Panc1 (cell line): ENCODE measurements around the gene NACC1. TPM values are rescaled to one million over a fixed set of nuclear protein-coding genes. Genes with fewer than 3 reads are reported as not detected.

ENCODE experiments used
- ATAC-seq: fragments of 200-7000 bp; cut with Tn5 transposase; 2 replicates; pipeline ENCODE4 v1.9.1; 2020; ENCODE audit warnings: mild to moderate bottlenecking, moderate library complexity
- BruUV-seq: library from RNA; stranded (reverse); fragments of 400-500 nt; replicated peaks from 2 replicates; lab custom pipeline; 2021; lab: Mats Ljungman, UMichigan
- CTCF ChIA-PET: fragments of 300-600 bp; sonication (Branson Sonifier 250); formaldehyde crosslinking; loops from one replicate; lab custom pipeline; 2022; ENCODE audit warnings: antibody characterized with exemption; lab: Charles Lee
- POLR2A ChIA-PET: fragments of 300-600 bp; sonication (Branson Sonifier 250); formaldehyde crosslinking; loops from one replicate; lab custom pipeline; 2022; ENCODE audit warnings: antibody characterized with exemption; lab: Charles Lee
- DNase-seq: peaks from one replicate; pipeline ENCODE4 v3.0.0-alpha.2; 2010; ENCODE audit warnings: low read depth, low spot score
- H3K27ac ChIP-seq: 2 replicates; pipeline ENCODE4 v1.5.1; 2011; ENCODE audit warnings: mild to moderate bottlenecking, low read length, inconsistent platforms
- H3K27me3 ChIP-seq: fragments of 200-500 bp; sonication (Bioruptor generic); 2 replicates; pipeline ENCODE4 v1.6.0; 2014; ENCODE audit warnings: low read length, inconsistent platforms; ENCODE audit not compliant: control insufficient read depth, insufficient read depth
- H3K36me3 ChIP-seq: fragments of 200-500 bp; sonication (Bioruptor generic); 2 replicates; pipeline ENCODE4 v1.5.1; 2014; ENCODE audit warnings: inconsistent platforms, mild to moderate bottlenecking, low read length, moderate library complexity; ENCODE audit not compliant: control insufficient read depth, insufficient read depth
- H3K4me1 ChIP-seq: 2 replicates; pipeline ENCODE4 v1.5.1; 2011; ENCODE audit warnings: inconsistent platforms, mild to moderate bottlenecking, low read length, moderate library complexity; ENCODE audit not compliant: control insufficient read depth, insufficient read depth
- H3K4me3 ChIP-seq, 2 experiments: 2 replicates each; pipeline ENCODE4 v1.5.1; 2011 to 2012; ENCODE audit warnings: low read depth in 2 of 2, low read length in 2 of 2, mild to moderate bottlenecking in 2 of 2, inconsistent platforms in 1 of 2, moderate library complexity in 1 of 2
- H3K9me3 ChIP-seq: fragments of 200-500 bp; sonication (Bioruptor generic); 2 replicates; pipeline ENCODE4 v1.5.1; 2014; ENCODE audit warnings: low read depth, mild to moderate bottlenecking, inconsistent platforms, low read length, moderate library complexity; ENCODE audit not compliant: control insufficient read depth, insufficient read depth
- CTCF ChIP-seq: fragments of 450-650 bp; IDR thresholded peaks from 2 replicates; pipeline ENCODE4 v1.5.1; 2017; ENCODE audit warnings: mild to moderate bottlenecking
- POLR2AphosphoS5 ChIP-seq: IDR thresholded peaks from 2 replicates; pipeline ENCODE4 v1.6.1; 2012; ENCODE audit warnings: mild to moderate bottlenecking, low read depth, low read length, moderate library complexity
- SIN3A ChIP-seq: IDR thresholded peaks from 2 replicates; pipeline ENCODE4 v1.6.1; 2012; ENCODE audit warnings: low read depth, mild to moderate bottlenecking, low read length, moderate library complexity, borderline replicate concordance; ENCODE audit not compliant: insufficient read depth
- TCF7L2 ChIP-seq: IDR thresholded peaks from 2 replicates; pipeline ENCODE4 v1.6.1; 2011; ENCODE audit warnings: mild to moderate bottlenecking, low read depth, low read length, inconsistent platforms
- in situ Hi-C: cut with HindIII; loops from 2 replicates; pipeline ENCODE4 v1.10.0; 2016; ENCODE audit warnings: low sequenced_read_pairs, low pct_unique_long_range_greater_than_20kb
- intact Hi-C: fragments of 100-400 bp; cut with micrococcal nuclease; formaldehyde crosslinking; loops from one replicate; pipeline ENCODE4 v1.10.0; 2022; ENCODE audit not compliant: unreplicated experiment
- total RNA-seq: library from RNA; stranded (reverse); gene quantifications from one replicate; pipeline ENCODE4 v1.2.1, GENCODE V29; 2021; ENCODE audit not compliant: unreplicated experiment
- TF ChIP-seq, protein P1 (sequence below), 2 experiments: IDR thresholded peaks; 2 replicates each; pipeline ENCODE4 v1.6.1; 2011 to 2012; ENCODE audit warnings: low read depth in 2 of 2, control low read depth in 1 of 2, low read length in 1 of 2, mild to moderate bottlenecking in 1 of 2, moderate library complexity in 1 of 2; ENCODE audit not compliant: insufficient read depth in 1 of 2

The NACC1 gene
- total RNA-seq, 1 experiment from 2014 or later: 129 TPM

- H3K9me3 ChIP-seq: no peaks in the 10 kb centered on the region
- ChIA-PET CTCF (no interaction called here), POLR2A (no interaction called here)
- no peak overlapping the region for H3K4me3 ChIP-seq
- H3K27me3 ChIP-seq: no peaks in the 10 kb centered on the region
- in situ Hi-C loops (no loop called here), intact Hi-C loops (no loop called here)
- H3K36me3 ChIP-seq: no peaks in the 10 kb centered on the region
- DNase-seq: no peak
- TF ChIP-seq SIN3A (no peak), POLR2AphosphoS5 (no peak), CTCF (no peak), TCF7L2 (no peak)
- TF ChIP-seq, protein P1, sequence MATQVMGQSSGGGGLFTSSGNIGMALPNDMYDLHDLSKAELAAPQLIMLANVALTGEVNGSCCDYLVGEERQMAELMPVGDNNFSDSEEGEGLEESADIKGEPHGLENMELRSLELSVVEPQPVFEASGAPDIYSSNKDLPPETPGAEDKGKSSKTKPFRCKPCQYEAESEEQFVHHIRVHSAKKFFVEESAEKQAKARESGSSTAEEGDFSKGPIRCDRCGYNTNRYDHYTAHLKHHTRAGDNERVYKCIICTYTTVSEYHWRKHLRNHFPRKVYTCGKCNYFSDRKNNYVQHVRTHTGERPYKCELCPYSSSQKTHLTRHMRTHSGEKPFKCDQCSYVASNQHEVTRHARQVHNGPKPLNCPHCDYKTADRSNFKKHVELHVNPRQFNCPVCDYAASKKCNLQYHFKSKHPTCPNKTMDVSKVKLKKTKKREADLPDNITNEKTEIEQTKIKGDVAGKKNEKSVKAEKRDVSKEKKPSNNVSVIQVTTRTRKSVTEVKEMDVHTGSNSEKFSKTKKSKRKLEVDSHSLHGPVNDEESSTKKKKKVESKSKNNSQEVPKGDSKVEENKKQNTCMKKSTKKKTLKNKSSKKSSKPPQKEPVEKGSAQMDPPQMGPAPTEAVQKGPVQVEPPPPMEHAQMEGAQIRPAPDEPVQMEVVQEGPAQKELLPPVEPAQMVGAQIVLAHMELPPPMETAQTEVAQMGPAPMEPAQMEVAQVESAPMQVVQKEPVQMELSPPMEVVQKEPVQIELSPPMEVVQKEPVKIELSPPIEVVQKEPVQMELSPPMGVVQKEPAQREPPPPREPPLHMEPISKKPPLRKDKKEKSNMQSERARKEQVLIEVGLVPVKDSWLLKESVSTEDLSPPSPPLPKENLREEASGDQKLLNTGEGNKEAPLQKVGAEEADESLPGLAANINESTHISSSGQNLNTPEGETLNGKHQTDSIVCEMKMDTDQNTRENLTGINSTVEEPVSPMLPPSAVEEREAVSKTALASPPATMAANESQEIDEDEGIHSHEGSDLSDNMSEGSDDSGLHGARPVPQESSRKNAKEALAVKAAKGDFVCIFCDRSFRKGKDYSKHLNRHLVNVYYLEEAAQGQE (IDR thresholded peaks at IDR 0.05; ENCODE audit: insufficient read depth in 1 of 2, low read depth in 2 of 2, low read length in 1 of 2): no peak
- ATAC-seq: no peak
- H3K27ac ChIP-seq: no peak overlapping the region
- BruUV-seq: no TSS peak
- peaks cover 7% of the 10 kb centered on the region for H3K4me1 ChIP-seq
These were observed 41.3 kb upstream of the NACC1 start for GRCh38 chr19:13076787-13077186.

DNA sequence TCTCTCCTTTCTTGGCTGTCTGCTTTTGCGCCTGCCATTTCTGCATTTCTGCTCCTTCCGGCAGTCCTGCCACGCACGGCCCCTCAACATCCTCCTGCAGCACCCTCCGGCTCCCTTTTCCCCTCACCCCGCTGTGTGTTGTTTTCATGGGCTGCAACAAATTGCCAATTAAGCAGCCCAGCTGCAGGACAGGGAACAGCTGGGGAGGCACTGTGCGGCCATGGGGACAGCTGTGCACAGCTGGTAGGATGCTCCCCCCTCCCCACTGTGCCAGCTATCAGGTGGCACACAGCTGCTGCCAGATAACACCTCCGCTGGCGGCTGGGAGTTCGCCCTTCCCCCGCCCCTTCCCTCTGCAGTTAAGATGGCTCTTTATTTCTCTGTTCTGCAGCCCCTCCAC lies 40.8 kb upstream of the NACC1 start:
- POLR2A ChIA-PET: no interaction called here
- Histone ChIP-seq H3K4me3 (no peak overlapping the region), H3K4me1 (peaks cover 7% of the 10 kb centered on the region), H3K9me3 (no peaks in the 10 kb centered on the region), H3K27me3 (no peaks in the 10 kb centered on the region), H3K36me3 (no peaks in the 10 kb centered on the region), H3K27ac (no peak overlapping the region)
- in situ Hi-C loops: no loop called here
- BruUV-seq: no TSS peak
- CTCF ChIA-PET: no interaction called here
- DNase-seq (no peak), ATAC-seq (no peak)
- intact Hi-C loops: no loop called here
- TF ChIP-seq TCF7L2 (no peak), CTCF (no peak), SIN3A (no peak), POLR2AphosphoS5 (no peak)
